Pancreas (tissue), 10 donors: ENCODE results near the gene MAP3K12. TPM values are rescaled to one million over a fixed set of nuclear protein-coding genes. Genes with fewer than 3 reads are reported as not detected.

Experiments
- ATAC-seq, 4 donors: fragments of 200-7000 bp; cut with Tn5 transposase; one replicate each; pipeline versions ENCODE4 v1.8.0 to v1.9.1; 2020; ENCODE audit warnings: mild to moderate bottlenecking in 4 of 4, moderate library complexity in 4 of 4
- DNase-seq, 6 donors: peaks; one replicate each; pipeline ENCODE4 v3.0.0-alpha.2; 2020
- FAIRE-seq: peaks from 2 replicates; lab custom pipeline; 2012; peaks lifted over from hg19 to GRCh38; lab: Jason Lieb, UNC
- H3K27ac ChIP-seq, 4 donors: fragments of 200-600 bp; sonication (generic); 1 replicate in 3 of 4; 2 replicates in 1 of 4; pipeline versions ENCODE4 v1.5.0 to v1.8.0; 2020
- H3K27me3 ChIP-seq, 4 donors: fragments of 200-600 bp; one replicate each; pipeline ENCODE4 v1.8.0; 2021
- H3K36me3 ChIP-seq, 3 donors: fragments of 200-600 bp; sonication (generic) in 1 of 3; one replicate each; pipeline versions ENCODE4 v1.5.0 to v1.8.0; 2020 to 2021
- H3K4me1 ChIP-seq, 3 donors: fragments of 200-600 bp; one replicate each; pipeline ENCODE4 v1.8.0; 2021
- H3K4me3 ChIP-seq, 4 donors: fragments of 200-600 bp; sonication (generic) in 2 of 4; one replicate each; pipeline versions ENCODE4 v1.5.0 to v1.8.0; 2020 to 2021
- H3K9me3 ChIP-seq, 4 donors: fragments of 200-600 bp; one replicate each; pipeline ENCODE4 v1.8.0; 2021
- CTCF ChIP-seq, 4 donors: fragments of 200-600 bp; sonication (generic) in 3 of 4; IDR thresholded peaks; one replicate each; pipeline versions ENCODE4 v1.5.0 to v1.8.0; 2021; ENCODE audit warnings: antibody characterized with exemption in 4 of 4
- WGBS, 2 donors: extraction: QIAGEN DNeasy Blood & Tissue Kit; methylation state at CpG; one replicate each; pipeline ENCODE4 v1.1.7; 2013; 5-methylcytosine and 5-hydroxymethylcytosine counted together
- intact Hi-C, 3 donors: fragments of 100-400 bp; cut with DNase I; formaldehyde crosslinking; loops; one replicate each; pipeline versions ENCODE4 v1.11.1 to v1.14.2; 2022
- polyA plus RNA-seq, 2 donors: library from polyadenylated mRNA; stranded (reverse); fragments of 200-250 nt; gene quantifications; one replicate each; pipeline ENCODE4 v1.2.3, GENCODE V29; 2013
- total RNA-seq, 6 donors: library from RNA; stranded (reverse); fragmentation: NEBNext Ultra II Directional in 4 of 6; extraction: Animal tissue kit (Norgen Biotek cat#: 25700) in 4 of 6; gene quantifications; one replicate each; pipeline versions ENCODE4 v1.2.1 to v1.2.4, GENCODE V29; 2021 to 2023
- donor health status: healthy with polysubstance abuse.
- donor health status: DM: no; HTN: no; CAD: no; lungs with moderate emphysema.
- donor health status: DM: no; HTN: no; CAD: no.
- donor health status: control.
- donor health status: control.
- donor health status: Bipolar disorder and iron deficiency.
- donor health status: DM: yes; HTN: yes; CAD: no.
- donor health status: DM: no; HTN: no; CAD: no.
- donor health status: DM: no; HTN: no; CAD: no.
- donor health status: DM: yes; HTN: yes; CAD: no.

MAP3K12 gene
- total and polyA plus RNA-seq, 8 donors: 2.3 to 24.9 (median 4.7) TPM

- Histone ChIP-seq H3K27ac (no peak overlapping the region), H3K4me3 (no peak overlapping the region), H3K9me3 (no peaks in the 10 kb centered on the region), H3K4me1 (peaks cover 0 to 13% (median 0%) of the 10 kb centered on the region in 3 donors), H3K36me3 (peaks cover 0 to 12% (median 0%) of the 10 kb centered on the region in 3 donors), H3K27me3 (no peaks in the 10 kb centered on the region)
- intact Hi-C loops: loop anchor here in 1 of 3 donors (5.0 kb wide), 1 partner anchor 159 kb away; no protein-coding TSS in a partner anchor
- no peak for TF ChIP-seq CTCF (IDR thresholded peaks at IDR 0.05)
- DNase-seq (no peak), FAIRE-seq (no peak), ATAC-seq (no peak)
- WGBS, 2 donors: 20 to 24% methylated on average over 2 of the region's 2 CpGs
Observed at GRCh38 chr12:53506450-53506785, 7.2 kb upstream of the MAP3K12 start.

- intact Hi-C loops: loop anchor here in 1 of 3 donors (5.0 kb wide), 1 partner anchor 159 kb away; no protein-coding TSS in a partner anchor
- FAIRE-seq: no peak
Observed at GRCh38 chr12:53505555-53506449, 6.5 kb upstream of the MAP3K12 start.

GRCh38 chr12:53505086-53505485 lies 5.8 kb upstream of the MAP3K12 start:
- DNase-seq: peak in 1 of 6 donors; percentile 14

More at GRCh38 chr12:53505555-53506449, 6.5 kb upstream of the MAP3K12 start:
- DNase-seq (peak in 1 of 6 donors; percentile 14), ATAC-seq (no peak)
- Histone ChIP-seq H3K4me3 (no peak overlapping the region), H3K4me1 (peaks cover 0 to 13% (median 0%) of the 10 kb centered on the region in 3 donors), H3K27me3 (no peaks in the 10 kb centered on the region), H3K9me3 (no peaks in the 10 kb centered on the region), H3K36me3 (peaks cover 0 to 12% (median 0%) of the 10 kb centered on the region in 3 donors), H3K27ac (no peak overlapping the region)
- WGBS, 2 donors: 74 to 81% methylated on average over 17 to 19 of the region's 19 CpGs
- no peak for TF ChIP-seq CTCF (IDR thresholded peaks at IDR 0.05)

GRCh38 chr12:53504004-53504920 lies 5.0 kb upstream of the MAP3K12 start:
- no peak for FAIRE-seq
- intact Hi-C loops: no loop called here
- no peak for DNase-seq
- Histone ChIP-seq H3K36me3 (peaks cover 0 to 12% (median 0%) of the 10 kb centered on the region in 3 donors), H3K27ac (no peak overlapping the region), H3K27me3 (no peaks in the 10 kb centered on the region), H3K4me1 (peaks cover 0 to 17% (median 7%) of the 10 kb centered on the region in 3 donors), H3K9me3 (no peaks in the 10 kb centered on the region), H3K4me3 (no peak overlapping the region)
- no peak for ATAC-seq
- TF ChIP-seq CTCF (IDR thresholded peaks at IDR 0.05): no peak
- 75 to 78% methylated on average over 14 of the region's 14 CpGs for WGBS, 2 donors

More at GRCh38 chr12:53505086-53505485, 5.8 kb upstream of the MAP3K12 start:
- H3K9me3 ChIP-seq: no peaks in the 10 kb centered on the region
- ATAC-seq: no peak
- no peak for FAIRE-seq
- no peak overlapping the region for H3K4me3 ChIP-seq
- H3K4me1 ChIP-seq: peaks cover 0 to 13% (median 2%) of the 10 kb centered on the region in 3 donors
- WGBS, 2 donors: 83 to 90% methylated on average over 10 of the region's 10 CpGs
- no peak for TF ChIP-seq CTCF (IDR thresholded peaks at IDR 0.05)
- H3K36me3 ChIP-seq: peaks cover 0 to 12% (median 0%) of the 10 kb centered on the region in 3 donors
- H3K27ac ChIP-seq: no peak overlapping the region
- no peaks in the 10 kb centered on the region for H3K27me3 ChIP-seq
- intact Hi-C loops: loop anchor here in 1 of 3 donors (5.0 kb wide), 1 partner anchor 158 kb away; no protein-coding TSS in a partner anchor
